ENCODE results near the gene VANGL2. TPM values are rescaled to one million over a fixed set of nuclear protein-coding genes. Genes with fewer than 3 reads are reported as not detected.
A peak's percentile ranks its signal among the peaks of the same experiment; 100 is the strongest.
"Not testable (repeated sequence)": the region's sequence is repeated elsewhere in the genome, so short reads cannot be mapped to it uniquely, and the experiment has no call there.

VANGL2 gene
- total and polyA plus RNA-seq, 2 experiments from 2014 or later = 15.2 to 24.6 TPM

DNA sequence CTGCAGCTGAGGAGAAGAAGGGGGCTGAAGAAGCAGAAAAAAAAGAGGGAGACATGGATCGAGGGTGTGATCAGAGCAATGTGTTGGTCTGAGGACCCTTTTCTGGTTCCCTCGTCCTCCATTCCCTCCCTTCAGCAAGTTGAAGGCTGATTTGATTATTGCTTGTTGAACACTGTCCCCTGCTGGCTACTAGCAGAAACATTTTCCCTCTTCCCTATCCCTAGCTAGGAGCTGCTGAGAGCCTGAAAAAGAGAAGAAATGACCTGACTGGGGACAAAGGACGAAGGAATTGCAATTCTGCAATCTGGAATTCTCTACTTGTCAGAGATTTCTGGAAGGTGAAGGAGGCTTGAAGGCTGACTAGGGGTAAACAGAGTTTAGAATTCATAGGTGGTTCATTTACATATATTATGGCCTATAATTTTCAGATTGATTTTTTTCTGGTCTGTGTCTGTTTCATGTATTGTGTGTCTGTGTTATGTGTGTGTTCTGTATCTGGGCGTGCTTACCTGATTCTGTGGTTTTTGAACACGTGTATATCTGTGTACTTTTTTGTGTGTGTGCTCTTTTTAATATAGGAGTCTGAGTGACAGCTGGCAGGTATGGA, 23.7 kb upstream of the VANGL2 start:
- DNase-seq (ENCODE audit: low read depth in 1 of 2, low spot score in 1 of 2) = peak; percentile 75 to 81
- Histone ChIP-seq H3K9me3 (ENCODE audit: low read depth) (no peaks in the 10 kb centered on the region), H3K27ac (no peak overlapping the region), H3K36me3 (no peaks in the 10 kb centered on the region), H3K27me3 (no peaks in the 10 kb centered on the region), H3K4me1 (ENCODE audit: low read depth) (no peaks in the 10 kb centered on the region), H3K4me3 (no peak overlapping the region)
- TF ChIP-seq, protein P1, sequence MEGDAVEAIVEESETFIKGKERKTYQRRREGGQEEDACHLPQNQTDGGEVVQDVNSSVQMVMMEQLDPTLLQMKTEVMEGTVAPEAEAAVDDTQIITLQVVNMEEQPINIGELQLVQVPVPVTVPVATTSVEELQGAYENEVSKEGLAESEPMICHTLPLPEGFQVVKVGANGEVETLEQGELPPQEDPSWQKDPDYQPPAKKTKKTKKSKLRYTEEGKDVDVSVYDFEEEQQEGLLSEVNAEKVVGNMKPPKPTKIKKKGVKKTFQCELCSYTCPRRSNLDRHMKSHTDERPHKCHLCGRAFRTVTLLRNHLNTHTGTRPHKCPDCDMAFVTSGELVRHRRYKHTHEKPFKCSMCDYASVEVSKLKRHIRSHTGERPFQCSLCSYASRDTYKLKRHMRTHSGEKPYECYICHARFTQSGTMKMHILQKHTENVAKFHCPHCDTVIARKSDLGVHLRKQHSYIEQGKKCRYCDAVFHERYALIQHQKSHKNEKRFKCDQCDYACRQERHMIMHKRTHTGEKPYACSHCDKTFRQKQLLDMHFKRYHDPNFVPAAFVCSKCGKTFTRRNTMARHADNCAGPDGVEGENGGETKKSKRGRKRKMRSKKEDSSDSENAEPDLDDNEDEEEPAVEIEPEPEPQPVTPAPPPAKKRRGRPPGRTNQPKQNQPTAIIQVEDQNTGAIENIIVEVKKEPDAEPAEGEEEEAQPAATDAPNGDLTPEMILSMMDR (IDR thresholded peaks at IDR 0.05; ENCODE audit: low read depth, low read length) = peak; percentile 97

DNA sequence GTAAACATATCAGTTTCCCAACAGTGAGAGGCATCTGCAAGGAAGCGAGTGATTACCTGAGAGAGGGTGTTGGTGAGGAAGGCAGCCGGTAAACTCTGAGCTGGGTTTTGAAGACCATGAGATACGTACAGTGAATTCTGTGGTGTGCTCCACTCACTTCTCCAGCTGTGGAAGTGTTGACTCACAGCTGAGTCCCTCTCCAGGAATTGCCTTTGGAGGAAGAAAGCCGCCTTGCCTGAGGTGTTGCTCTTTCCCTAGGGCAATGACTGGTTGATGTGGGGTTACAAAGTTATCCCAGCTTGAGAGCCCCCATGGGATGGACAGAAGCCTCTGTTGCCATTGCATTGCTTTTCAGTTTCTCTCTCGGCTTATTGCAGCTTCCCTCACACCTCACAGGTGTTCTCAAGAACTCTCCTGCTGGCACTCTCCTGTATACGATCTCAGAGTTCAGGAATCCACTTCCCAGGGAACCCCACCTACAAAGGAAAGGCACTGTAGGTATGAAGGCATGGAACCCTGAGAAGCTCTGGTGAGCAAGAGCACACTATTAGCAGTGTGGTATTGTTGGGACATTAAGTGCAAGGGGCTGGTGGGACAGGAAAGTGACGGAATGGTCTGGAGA, 22.7 kb upstream of the VANGL2 start:
- Histone ChIP-seq H3K4me3 (no peak overlapping the region), H3K27me3 (no peaks in the 10 kb centered on the region), H3K9me3 (ENCODE audit: low read depth) (no peaks in the 10 kb centered on the region), H3K27ac (no peak overlapping the region), H3K36me3 (no peaks in the 10 kb centered on the region), H3K4me1 (ENCODE audit: low read depth) (no peaks in the 10 kb centered on the region)
- no peak for DNase-seq (ENCODE audit: low read depth in 1 of 2, low spot score in 1 of 2)
- TF ChIP-seq, protein P1 (IDR thresholded peaks at IDR 0.05; ENCODE audit: low read depth, low read length) = no peak

DNA sequence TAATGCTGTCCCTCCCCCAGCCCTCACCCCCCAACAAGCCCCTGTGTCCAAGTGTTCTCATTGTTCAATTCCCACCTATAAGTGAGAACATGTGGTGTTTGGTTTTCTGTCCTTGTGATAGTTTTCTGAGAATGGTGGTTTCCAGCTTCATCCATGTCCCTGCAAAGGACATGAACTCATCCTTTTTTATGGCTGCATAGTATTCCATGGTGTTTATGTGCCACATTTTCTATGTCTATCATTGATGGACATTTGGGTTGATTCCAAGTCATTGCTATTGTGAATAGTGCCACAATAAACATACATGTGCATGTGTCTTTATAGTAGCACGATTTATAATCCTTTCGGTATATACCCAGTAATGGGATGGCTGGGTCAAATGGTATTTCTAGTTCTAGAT, 15.6 kb upstream of the VANGL2 start:
- H3K27ac ChIP-seq; H3K36me3 ChIP-seq; H3K4me1 ChIP-seq (ENCODE audit: low read depth); H3K27me3 ChIP-seq; DNase-seq (ENCODE audit: low read depth in 1 of 2, low spot score in 1 of 2); H3K4me3 ChIP-seq; H3K9me3 ChIP-seq (ENCODE audit: low read depth): not testable (repeated sequence)

DNA sequence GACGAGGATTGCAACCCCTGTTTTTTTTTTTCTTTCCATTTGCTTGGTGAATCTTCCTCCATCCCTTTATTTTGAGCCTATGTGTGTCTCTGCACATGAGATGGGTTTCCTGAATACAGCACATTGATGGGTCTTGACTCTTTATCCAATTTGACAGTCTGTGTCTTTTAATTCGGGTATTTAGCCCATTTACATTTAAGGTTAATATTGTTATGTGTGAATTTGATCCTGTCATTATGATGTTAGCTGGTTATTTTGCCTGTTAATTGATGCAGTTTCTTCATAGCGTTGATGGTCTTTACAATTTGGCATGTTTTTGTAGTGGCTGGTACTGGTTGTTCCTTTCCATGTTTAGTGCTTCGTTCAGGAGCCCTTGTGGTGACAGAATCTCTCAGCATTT, 12.0 kb upstream of the VANGL2 start:
- not testable (repeated sequence) for H3K9me3 ChIP-seq (ENCODE audit: low read depth); DNase-seq (ENCODE audit: low read depth in 1 of 2, low spot score in 1 of 2); H3K27ac ChIP-seq; H3K4me3 ChIP-seq; H3K4me1 ChIP-seq (ENCODE audit: low read depth); H3K36me3 ChIP-seq; H3K27me3 ChIP-seq

DNA sequence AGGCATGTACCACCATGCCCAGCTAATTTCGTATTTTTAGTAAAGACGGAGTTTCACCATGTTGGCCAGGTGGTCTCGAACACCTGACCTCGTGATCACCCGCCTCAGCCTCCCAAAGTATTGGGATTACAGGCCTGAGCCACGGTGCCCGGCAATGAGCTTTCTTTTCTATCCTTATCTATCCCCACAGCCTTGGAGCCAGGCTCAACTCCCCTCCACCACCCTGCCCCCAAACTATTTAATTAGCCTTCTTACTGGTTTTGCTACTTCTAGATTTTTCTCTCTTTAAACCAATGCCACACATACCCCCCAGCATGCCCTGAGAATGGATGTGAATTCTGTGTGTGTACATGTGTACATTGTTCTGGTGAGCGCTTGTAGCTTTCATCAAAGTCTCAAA, 5.7 kb upstream of the VANGL2 start:
- Histone ChIP-seq H3K27me3 (no peaks in the 10 kb centered on the region), H3K27ac (no peak overlapping the region), H3K9me3 (ENCODE audit: low read depth) (no peaks in the 10 kb centered on the region), H3K4me1 (ENCODE audit: low read depth) (peaks cover 13% of the 10 kb centered on the region), H3K4me3 (no peak overlapping the region), H3K36me3 (no peaks in the 10 kb centered on the region)
- no peak for DNase-seq (ENCODE audit: low read depth in 1 of 2, low spot score in 1 of 2)
- TF ChIP-seq, protein P1 (IDR thresholded peaks at IDR 0.05; ENCODE audit: low read depth, low read length) = no peak

DNA sequence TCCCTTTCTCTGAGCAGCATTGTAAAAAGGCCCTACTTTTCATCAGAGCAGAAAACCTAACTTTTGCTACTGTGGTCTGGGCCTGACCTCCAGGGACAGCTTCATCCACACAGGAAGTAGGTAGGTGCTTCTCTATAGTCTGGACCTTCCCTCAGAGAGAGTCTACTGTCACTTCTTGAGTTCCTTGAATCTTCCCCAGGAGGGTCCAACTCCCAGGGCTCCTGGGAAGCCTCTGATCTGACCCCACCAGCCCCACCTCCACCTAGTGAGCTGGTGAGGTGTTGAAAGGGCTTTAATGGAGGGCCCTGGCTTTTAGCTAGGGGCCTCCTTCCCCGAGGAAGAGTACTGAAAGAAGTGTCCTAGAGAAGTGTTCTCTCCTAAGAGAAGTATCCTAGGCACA, 2.7 kb upstream of the VANGL2 start:
- TF ChIP-seq, protein P1 (IDR thresholded peaks at IDR 0.05; ENCODE audit: low read depth, low read length) = no peak
- Histone ChIP-seq H3K4me3 (no peak overlapping the region), H3K9me3 (ENCODE audit: low read depth) (no peaks in the 10 kb centered on the region), H3K27ac (no peak overlapping the region), H3K4me1 (ENCODE audit: low read depth) (peaks cover 29% of the 10 kb centered on the region), H3K27me3 (no peaks in the 10 kb centered on the region), H3K36me3 (no peaks in the 10 kb centered on the region)
- no peak for DNase-seq (ENCODE audit: low read depth in 1 of 2, low spot score in 1 of 2)
